ENCODE results near the gene KLHDC7A. TPM values are rescaled to one million over a fixed set of nuclear protein-coding genes. Genes with fewer than 3 reads are reported as not detected.

Gene KLHDC7A
- not detected in 2 replicates for total RNA-seq

GRCh38 chr1:18480315-18481189 is at the start of gene KLHDC7A:
Gene KLHDC7A, plus strand, starts transcription at chr1:18480930. Its CDS starts 52 bp downstream, at chr1:18480982.

Other genes with a start within 250 kb of the KLHDC7A start
- not detected in 2 replicates for gene PAX7, start 149.9 kb downstream of the KLHDC7A start, total RNA-seq

Measured in myometrial cell (primary cell).